Omental fat pad (tissue), 4 donors: ENCODE data around the gene DYNC2H1. TPM values are rescaled to one million over a fixed set of nuclear protein-coding genes. Genes with fewer than 3 reads are reported as not detected.

ENCODE experiments used
- ATAC-seq: fragments of 150-250 bp; one replicate; pipeline ENCODE4 v1.9.1; 2016; ENCODE audit warnings: mild to moderate bottlenecking, moderate library complexity; ENCODE audit not compliant: low FRiP score
- DNase-seq: peaks from one replicate; pipeline ENCODE4 v3.0.0-alpha.2; 2019; ENCODE audit warnings: low spot score
- CTCF ChIP-seq, 3 donors: fragments of 450-650 bp; IDR thresholded peaks; one replicate each; pipeline ENCODE4 v1.5.1; 2016 to 2017; ENCODE audit warnings: antibody characterized with exemption in 3 of 3, mild to moderate bottlenecking in 3 of 3, moderate library complexity in 2 of 3
- small RNA-seq: library from RNA; depleted of rRNA; stranded (forward); fragments of <200 nt; gene quantifications from one replicate; pipeline ENCODE3, GENCODE V24; 2016
- total RNA-seq, 4 donors: library from RNA; depleted of rRNA; stranded (reverse); fragments of >200 nt; gene quantifications; one replicate each; pipeline ENCODE4 v1.1.0, GENCODE V29; 2016

DYNC2H1 gene
- total RNA-seq, 4 donors from 2014 or later: 14.7 to 34.1 (median 23.7) TPM

GRCh38 chr11:103515283-103515682 lies 406.1 kb downstream of the DYNC2H1 start:
- no peak for ATAC-seq
- no peak for DNase-seq
- TF ChIP-seq CTCF (IDR thresholded peaks at IDR 0.05): no peak

- ATAC-seq: no peak
- DNase-seq: no peak
- TF ChIP-seq CTCF (IDR thresholded peaks at IDR 0.05): no peak
Measured at GRCh38 chr11:103520792-103521191, 411.6 kb downstream of the DYNC2H1 start.

GRCh38 chr11:103525069-103525468 lies 415.8 kb downstream of the DYNC2H1 start:
- no peak for TF ChIP-seq CTCF (IDR thresholded peaks at IDR 0.05)
- DNase-seq: no peak
- no peak for ATAC-seq

- no peak for TF ChIP-seq CTCF (IDR thresholded peaks at IDR 0.05)
- ATAC-seq (no peak), DNase-seq (no peak)
Measured at GRCh38 chr11:103528046-103528445, 418.8 kb downstream of the DYNC2H1 start.

GRCh38 chr11:103528596-103528995 lies 419.4 kb downstream of the DYNC2H1 start:
- TF ChIP-seq CTCF (IDR thresholded peaks at IDR 0.05): no peak
- no peak for DNase-seq
- no peak for ATAC-seq

- DNase-seq (no peak), ATAC-seq (no peak)
- no peak for TF ChIP-seq CTCF (IDR thresholded peaks at IDR 0.05)
Measured at GRCh38 chr11:103529181-103529684, 420.0 kb downstream of the DYNC2H1 start.

Small RNA genes within 50 kb of the gene (small RNA-seq; reads per million reads assigned to genes)
- not detected for gene AP003461.1

Other genes with a start within 250 kb of the DYNC2H1 start
- 10 to 100 TPM in 1 of 4 donors, not detected in 3; 18.0 TPM for gene MMP12, start 234.4 kb upstream of the DYNC2H1 start, total RNA-seq
- gene MMP13, start 153.7 kb upstream of the DYNC2H1 start, total RNA-seq: not detected
- gene DCUN1D5, start 17.3 kb upstream of the DYNC2H1 start, total RNA-seq: 10 to 100 TPM; 26.6 to 54.9 (median 38.1) TPM